ENCODE results near the gene COX6B1. TPM values are rescaled to one million over a fixed set of nuclear protein-coding genes. Genes with fewer than 3 reads are reported as not detected.

COX6B1 gene
- total and polyA plus RNA-seq, 2 of the 8 experiments (the other 6 are each of a cell fraction or from before 2014, with no cell fraction given) = 437 to 1,052 TPM

DNA sequence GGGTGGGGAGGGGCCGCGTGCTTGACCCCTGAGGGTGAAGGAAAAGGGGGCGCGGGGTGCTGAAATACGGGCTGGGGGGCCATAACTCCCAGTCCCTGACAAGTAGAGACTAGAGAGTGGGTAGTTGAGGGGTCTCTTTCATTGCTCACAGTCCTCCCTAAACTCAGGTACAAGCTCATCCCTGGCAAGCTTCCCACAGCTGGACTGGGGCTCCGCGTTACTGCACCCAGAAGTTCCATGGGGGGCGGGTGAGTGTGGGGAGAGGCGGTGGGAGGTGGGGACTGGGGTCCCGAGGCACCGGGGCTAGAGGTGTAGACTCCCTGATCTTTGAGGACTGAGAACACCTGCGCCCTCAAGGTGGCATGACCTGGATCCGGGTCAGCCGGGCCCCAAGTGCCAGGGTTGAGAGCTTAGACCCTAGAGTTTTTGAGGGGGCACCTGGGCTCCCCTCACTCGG, 5.3 kb upstream of the COX6B1 start:
- H2BK20ac ChIP-seq (ENCODE audit: low read length) = no peak overlapping the region
- no peaks in the 10 kb centered on the region for H3K79me2 ChIP-seq (ENCODE audit: control insufficient read depth in 1 of 2, insufficient read depth in 2 of 2, low read length in 2 of 2)
- no peaks in the 10 kb centered on the region for H3K9me3 ChIP-seq (ENCODE audit: insufficient read depth in 2 of 2, low read depth in 1 of 2, low read length in 1 of 2)
- peaks cover 0 to 3% (median under 1%) of the 10 kb centered on the region in 4 experiments; a peak in 2 of 8 replicates for H3K36me3 ChIP-seq (ENCODE audit: control insufficient read depth in 2 of 4, insufficient read depth in 4 of 4, low read length in 3 of 4)
- H3K9ac ChIP-seq (replicated peaks in 1 of 4; ENCODE audit: extremely low read depth in 1 of 4, low read depth in 3 of 4, low read length in 3 of 4) = peak overlapping the region in 2 of 4 experiments; percentile 21 to 50; a peak in 2 of 7 replicates
- H2BK5ac ChIP-seq (ENCODE audit: low read depth, low read length) = no peak overlapping the region
- H3K27me3 ChIP-seq (replicated peaks in 1 of 4; ENCODE audit: control insufficient read depth in 3 of 4, extremely low read depth in 1 of 4, insufficient read depth in 3 of 4, low read length in 3 of 4) = peaks cover 0 to 6% (median 3%) of the 10 kb centered on the region in 4 experiments; a peak in 4 of 7 replicates
- H3K27ac ChIP-seq (ENCODE audit: low read depth, low read length) = 0 out of 2 replicates have a peak overlapping the region, but pooled peaks have one; percentile 64
- peak overlapping the region; percentile 85 to 88 for H3K4me2 ChIP-seq (ENCODE audit: insufficient read depth in 1 of 2, low read depth in 2 of 2, low read length in 2 of 2)
- TF ChIP-seq TAF1 (IDR thresholded peaks at IDR 0.05; ENCODE audit: low read depth, low read length) = no peak
- no peak for TF ChIP-seq PHF8 (conservative IDR thresholded peaks at IDR 0.05; ENCODE audit: low read depth, low read length)
- no peak for TF ChIP-seq CHD2 (IDR thresholded peaks at IDR 0.05; ENCODE audit: low read length)
- H3K79me1 ChIP-seq (ENCODE audit: low read depth, low read length) = no peaks in the 10 kb centered on the region
- POLR2A ChIA-PET (ENCODE audit: partially characterized antibody) = interaction anchor here (1.0 to 3.4 kb wide), 13 partner anchors 9 to 133 kb away, joined by 3 to 13 read pairs (median 5); partner anchors contain the start of genes ATP4A, HAUS5 and RBM42
- no peaks in the 10 kb centered on the region for H4K20me1 ChIP-seq (replicated peaks in 1 of 2; ENCODE audit: control insufficient read depth in 1 of 2, insufficient read depth in 2 of 2, low read length in 2 of 2)
- H3K4ac ChIP-seq (replicated peaks; ENCODE audit: insufficient read length, low read depth, low read length) = no peak overlapping the region
- peaks cover 16% of the 10 kb centered on the region; the same call in 1 of the 2 replicates for H3K23me2 ChIP-seq (ENCODE audit: low read depth, low read length)
- H4K5ac ChIP-seq (ENCODE audit: insufficient read length, low read depth, low read length) = no peak overlapping the region
- peak overlapping the region; percentile 47 to 63 (median 49) for H3K4me3 ChIP-seq (ENCODE audit: extremely low read depth in 1 of 4, insufficient read depth in 2 of 4, low read depth in 3 of 4, low read length in 4 of 4)
- H3K14ac ChIP-seq (ENCODE audit: insufficient read length) = no peak overlapping the region
- no peak overlapping the region for H3K56ac ChIP-seq (replicated peaks; ENCODE audit: insufficient read length, low read depth, low read length)
- H2AFZ ChIP-seq (ENCODE audit: low read length) = no peak overlapping the region; the same call in 1 of the 2 replicates
- WGBS, 2 experiments (ENCODE audit: extremely low coverage in 1 of 2, insufficient coverage in 1 of 2, insufficient read length in 1 of 2, insufficient replicate concordance in 2 of 2, low coverage in 1 of 2, low lambda C conversion rate in 2 of 2, missing lambda C conversion rate in 1 of 2) = 32% methylated on average over 9 of the region's 15 CpGs; no CpG with 5 or more reads in 1 of the 2 experiments
- H2BK120ac ChIP-seq (replicated peaks; ENCODE audit: low read depth, low read length) = no peak overlapping the region
- FAIRE-seq (no peak), DNase-seq (ENCODE audit: low read depth in 1 of 2, low spot score in 2 of 2) (no peak)
- peaks cover 7 to 30% (median 18%) of the 10 kb centered on the region in 4 experiments for H3K4me1 ChIP-seq (replicated peaks in 1 of 4; ENCODE audit: control insufficient read depth in 3 of 4, insufficient read depth in 4 of 4, low read length in 3 of 4)
- 0 out of 2 replicates have a peak overlapping the region, but pooled peaks have one; percentile 1 for H2AK5ac ChIP-seq (ENCODE audit: low read depth, low read length)
- CTCF ChIA-PET (ENCODE audit: partially characterized antibody) = interaction anchor here (0.6 to 3.6 kb wide), 6 partner anchors 12 to 94 kb away, joined by 3 to 17 read pairs (median 4); no protein-coding TSS in a partner anchor
- no peak overlapping the region for H3K23ac ChIP-seq (ENCODE audit: insufficient read length)
- H2BK12ac ChIP-seq (ENCODE audit: low read depth, low read length) = no peak overlapping the region
- H4K8ac ChIP-seq (ENCODE audit: extremely low read depth, insufficient read depth, low read length) = no peak overlapping the region; the same call in 1 of the 2 replicates
- H4K91ac ChIP-seq (replicated peaks; ENCODE audit: insufficient read length, low read length) = no peak overlapping the region
- H2BK15ac ChIP-seq (ENCODE audit: low read length) = no peak overlapping the region
- no peak overlapping the region; the same call in 1 of the 2 replicates for H3K18ac ChIP-seq (ENCODE audit: extremely low read depth, low read length)
